ENCODE measurements around the gene NTN3. TPM values are rescaled to one million over a fixed set of nuclear protein-coding genes. Genes with fewer than 3 reads are reported as not detected.
"Not testable (repeated sequence)": the region's sequence is repeated elsewhere in the genome, so short reads cannot be mapped to it uniquely, and the experiment has no call there.

NTN3 gene
- total and polyA plus RNA-seq, 10 donors, result 0.03 to 0.28 (median 0.13) TPM; not detected in 5

DNA sequence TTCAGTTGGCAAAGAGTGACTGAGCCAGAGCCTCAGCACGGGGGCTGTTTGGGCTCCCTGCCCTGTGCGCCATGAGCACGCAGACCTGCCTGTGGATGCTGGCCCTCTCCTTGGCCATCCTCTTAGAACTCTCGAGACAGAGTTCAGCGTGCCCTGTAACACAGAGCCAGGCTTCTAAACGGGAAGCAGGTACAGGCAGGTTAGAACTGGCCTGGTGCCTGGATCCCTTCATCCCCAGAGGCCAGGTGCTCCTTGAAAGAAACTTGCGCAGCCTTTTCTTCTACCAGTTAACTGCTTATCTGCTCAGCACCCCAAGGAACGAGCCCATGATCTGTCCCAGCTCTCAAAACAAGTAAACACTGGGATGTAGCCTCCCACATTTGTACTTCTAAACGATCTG, 35.0 kb upstream of the NTN3 start:
- DNase-seq, result peak; percentile 14
- no peaks in the 10 kb centered on the region for H3K9me3 ChIP-seq
- H3K27me3 ChIP-seq (replicated peaks in 1 of 7), result no peaks in the 10 kb centered on the region
- peaks cover 0 to 99% (median 25%) of the 10 kb centered on the region in 6 donors for H3K36me3 ChIP-seq
- H3K4me3 ChIP-seq, result no peak overlapping the region
- TF ChIP-seq CTCF (IDR thresholded peaks at IDR 0.05 in 8 of 11, conservative IDR thresholded peaks at IDR 0.05 in 3 of 11), result no peak
- no peak for TF ChIP-seq POLR2AphosphoS5 (IDR thresholded peaks at IDR 0.05)
- TF ChIP-seq POLR2A (IDR thresholded peaks at IDR 0.05), result no peak
- peaks cover 0 to 14% (median 2%) of the 10 kb centered on the region in 6 donors for H3K4me1 ChIP-seq
- no peak overlapping the region for H3K27ac ChIP-seq
- WGBS, 5 donors, result 91 to 97% (median 95%) methylated on average over 8 to 9 of the region's 9 CpGs
- intact Hi-C loops (cut with DNase I; ENCODE audit: low total_unique reads), result loop anchor here (10.0 kb wide), 1 partner anchor 59 kb away; no protein-coding TSS in a partner anchor

DNA sequence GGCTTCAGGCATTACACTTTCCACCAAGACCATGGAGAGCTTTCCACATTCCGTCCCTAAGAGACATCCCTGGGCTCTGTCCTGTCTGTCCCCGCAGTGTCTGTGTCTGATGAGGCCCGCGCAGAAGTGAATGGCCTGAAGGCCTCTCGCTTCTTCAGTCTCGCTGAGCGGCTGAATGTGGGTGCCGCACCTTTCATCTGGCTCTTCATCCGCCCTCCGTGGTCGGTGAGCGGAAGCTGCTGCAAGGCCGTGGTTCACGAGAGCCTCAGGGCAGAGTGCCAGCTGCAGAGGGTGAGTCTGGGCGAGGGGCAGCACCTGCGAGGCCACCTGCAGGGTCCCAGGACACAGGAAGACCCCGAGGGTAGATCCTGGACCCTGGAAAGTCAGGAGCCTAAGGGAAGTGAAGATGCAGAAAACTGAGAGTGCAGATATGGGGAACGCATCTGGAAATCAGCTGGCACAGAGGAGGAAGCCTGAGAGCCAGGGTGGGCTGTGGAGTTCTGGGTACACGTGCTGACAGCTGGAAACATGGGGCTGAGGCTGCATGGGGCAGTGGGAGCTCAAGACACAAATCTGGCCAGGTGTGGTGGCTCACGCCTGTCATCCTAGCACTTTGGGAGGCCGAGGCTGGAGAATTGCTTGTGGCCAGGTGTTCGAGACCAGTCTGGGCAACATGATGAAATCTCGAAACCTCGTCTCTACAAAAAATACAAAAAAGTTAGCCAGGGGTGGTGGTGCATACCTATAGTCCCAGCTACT, 33.9 kb upstream of the NTN3 start:
- WGBS, 5 donors, result 89 to 96% (median 93%) methylated on average over 24 of the region's 24 CpGs

DNA sequence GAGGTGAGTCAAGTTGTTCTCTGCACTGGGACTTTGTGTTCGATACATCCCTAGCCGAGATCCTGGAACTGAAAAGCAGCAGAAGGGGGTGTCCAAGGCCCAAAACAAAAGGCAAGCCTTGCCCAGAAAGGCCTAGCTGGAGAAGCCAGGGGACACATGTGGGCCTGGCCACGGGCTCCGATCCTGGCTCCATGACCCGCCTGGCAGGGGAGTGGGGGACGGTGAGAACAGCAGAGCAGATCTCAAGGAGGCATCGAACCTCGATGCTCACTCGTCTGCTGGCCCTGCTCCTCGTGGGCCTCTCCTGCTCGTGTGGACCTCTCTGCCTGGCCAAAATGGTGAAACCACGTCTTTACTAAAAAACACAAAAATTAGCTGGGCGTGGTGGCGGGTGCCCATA, 33.0 kb upstream of the NTN3 start:
- H3K27ac ChIP-seq, result no peak overlapping the region
- H3K27me3 ChIP-seq (replicated peaks in 1 of 7), result no peaks in the 10 kb centered on the region

More for the DNA sequence above, 33.9 kb upstream of the NTN3 start:
- H3K4me1 ChIP-seq, result peaks cover 0 to 11% (median 2%) of the 10 kb centered on the region in 6 donors
- no peaks in the 10 kb centered on the region for H3K27me3 ChIP-seq (replicated peaks in 1 of 7)
- TF ChIP-seq POLR2AphosphoS5 (IDR thresholded peaks at IDR 0.05) (no peak), CTCF (IDR thresholded peaks at IDR 0.05 in 8 of 11, conservative IDR thresholded peaks at IDR 0.05 in 3 of 11) (no peak), POLR2A (IDR thresholded peaks at IDR 0.05) (no peak)
- peak; percentile 59 for DNase-seq
- H3K36me3 ChIP-seq, result peaks cover 0 to 88% (median 23%) of the 10 kb centered on the region in 6 donors
- H3K4me3 ChIP-seq, result no peak overlapping the region
- H3K9me3 ChIP-seq, result no peaks in the 10 kb centered on the region
- no peak overlapping the region for H3K27ac ChIP-seq
- intact Hi-C loops (cut with DNase I; ENCODE audit: low total_unique reads), result loop anchor here (10.0 kb wide), 1 partner anchor 58 kb away; no protein-coding TSS in a partner anchor

GRCh38 chr16:2439598-2439997, 31.5 kb upstream of the NTN3 start:
- H3K4me3 ChIP-seq, result no peak overlapping the region
- H3K27me3 ChIP-seq (replicated peaks in 1 of 7), result no peaks in the 10 kb centered on the region
- no peak for TF ChIP-seq POLR2A (IDR thresholded peaks at IDR 0.05)
- TF ChIP-seq CTCF (IDR thresholded peaks at IDR 0.05 in 8 of 11, conservative IDR thresholded peaks at IDR 0.05 in 3 of 11), result no peak
- DNase-seq, result no peak
- no peaks in the 10 kb centered on the region for H3K9me3 ChIP-seq
- H3K36me3 ChIP-seq, result peaks cover 0 to 80% (median 20%) of the 10 kb centered on the region in 6 donors
- peaks cover 0 to 11% (median 2%) of the 10 kb centered on the region in 6 donors for H3K4me1 ChIP-seq
- intact Hi-C loops (cut with DNase I; ENCODE audit: low total_unique reads), result loop anchor here (10.0 kb wide), 1 partner anchor 55 kb away; no protein-coding TSS in a partner anchor
- 95 to 97% (median 97%) methylated on average over 9 to 11 of the region's 11 CpGs for WGBS, 5 donors
- peak overlapping the region in 5 of 8 donors; percentile 27 to 75 (median 46) for H3K27ac ChIP-seq

More for the DNA sequence above, 33.0 kb upstream of the NTN3 start:
- no peak for TF ChIP-seq POLR2A (IDR thresholded peaks at IDR 0.05)
- no peak overlapping the region for H3K4me3 ChIP-seq
- peaks cover 0 to 80% (median 16%) of the 10 kb centered on the region in 6 donors for H3K36me3 ChIP-seq
- DNase-seq, result peak; percentile 67
- WGBS, 5 donors, result 94 to 97% (median 96%) methylated on average over 13 to 14 of the region's 14 CpGs
- no peaks in the 10 kb centered on the region for H3K9me3 ChIP-seq
- intact Hi-C loops (cut with DNase I; ENCODE audit: low total_unique reads), result loop anchor here (10.0 kb wide), 1 partner anchor 57 kb away; no protein-coding TSS in a partner anchor
- H3K4me1 ChIP-seq, result peaks cover 0 to 11% (median 2%) of the 10 kb centered on the region in 6 donors

GRCh38 chr16:2441143-2441804, 29.8 kb upstream of the NTN3 start:
- intact Hi-C loops (cut with DNase I; ENCODE audit: low total_unique reads); H3K27ac ChIP-seq; DNase-seq; H3K27me3 ChIP-seq (replicated peaks in 1 of 7); H3K4me3 ChIP-seq; H3K9me3 ChIP-seq: not testable (repeated sequence)
- Histone ChIP-seq H3K4me1 (peaks cover 0 to 11% (median 2%) of the 10 kb centered on the region in 6 donors), H3K36me3 (peaks cover 3 to 81% (median 31%) of the 10 kb centered on the region in 6 donors)
- WGBS, 5 donors, result 82 to 90% (median 86%) methylated on average over 14 to 15 of the region's 15 CpGs
